Stimulated activated CD8-positive, alpha-beta memory T cell treated with anti-CD3 and anti-CD28 coated beads, Interleukin-15, amount 100 ng/mL, for 48 hours (primary cell): Measurements from ENCODE around the gene ZDHHC6.
"Not testable (repeated sequence)": the region's sequence is repeated elsewhere in the genome, so short reads cannot be mapped to it uniquely, and the experiment has no call there.

ENCODE experiments used
- DNase-seq, 2 donors: peaks; one replicate each; pipeline ENCODE4 v3.0.0-alpha.2; 2020; ENCODE audit warnings: low read depth in 2 of 2

Gene ZDHHC6

DNA sequence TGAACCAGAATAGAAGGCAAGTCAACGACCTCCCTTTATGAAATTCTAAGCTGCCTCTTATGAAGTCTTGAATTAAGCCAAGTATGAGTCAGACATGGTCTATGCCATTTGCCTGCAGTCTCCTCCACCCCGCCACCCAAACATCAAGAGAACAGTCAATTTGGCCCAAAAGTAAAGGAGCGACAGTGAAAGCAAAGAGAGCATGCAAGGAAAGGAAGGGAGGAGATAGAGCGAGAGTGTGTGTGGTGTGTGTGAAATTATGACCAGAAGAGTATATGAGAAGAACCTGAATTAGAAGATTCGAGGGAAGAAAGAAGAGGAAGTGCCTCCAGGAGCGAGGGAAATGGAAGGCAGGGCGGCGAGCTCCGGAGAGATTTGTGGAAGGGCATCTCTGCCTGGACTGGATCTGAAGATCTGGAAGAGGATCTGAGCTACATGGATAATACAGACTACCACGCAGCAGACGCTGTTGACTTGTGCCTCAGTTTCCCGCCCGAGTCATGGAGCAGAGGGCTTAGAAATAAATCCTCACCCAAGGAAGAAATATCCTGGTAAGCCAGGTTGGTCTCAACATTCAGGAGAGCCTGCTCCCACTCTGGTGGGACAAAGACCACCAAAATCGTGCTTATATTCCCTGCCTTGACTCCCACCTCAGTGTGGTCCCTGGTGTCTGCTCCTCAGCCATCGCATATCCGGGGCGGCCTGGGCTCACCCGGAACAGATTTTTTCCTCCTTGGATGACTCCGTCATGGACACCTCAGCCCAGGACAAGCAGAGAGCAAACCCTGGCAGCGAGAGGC is 459 bp downstream of the ZDHHC6 start:
- no peak for DNase-seq

DNA sequence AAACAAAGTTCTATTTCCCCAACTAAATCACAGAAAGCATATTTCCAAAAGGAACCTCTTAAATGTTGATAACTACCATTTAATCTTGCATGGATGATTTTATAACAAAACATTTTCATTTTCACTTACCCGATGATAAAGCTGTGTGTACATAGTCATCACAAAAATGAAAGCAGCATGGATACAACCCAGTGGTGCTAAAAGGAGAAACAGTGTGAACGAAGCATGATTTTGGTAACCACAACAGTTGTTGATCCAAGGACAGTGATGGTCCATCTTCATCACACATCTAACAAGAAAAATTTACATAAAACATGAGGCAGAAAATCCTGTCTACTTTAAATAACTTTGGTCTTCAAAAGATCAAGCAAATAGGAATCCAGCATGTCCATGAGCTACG is 4.7 kb downstream of the ZDHHC6 start:
- no peak for DNase-seq

DNA sequence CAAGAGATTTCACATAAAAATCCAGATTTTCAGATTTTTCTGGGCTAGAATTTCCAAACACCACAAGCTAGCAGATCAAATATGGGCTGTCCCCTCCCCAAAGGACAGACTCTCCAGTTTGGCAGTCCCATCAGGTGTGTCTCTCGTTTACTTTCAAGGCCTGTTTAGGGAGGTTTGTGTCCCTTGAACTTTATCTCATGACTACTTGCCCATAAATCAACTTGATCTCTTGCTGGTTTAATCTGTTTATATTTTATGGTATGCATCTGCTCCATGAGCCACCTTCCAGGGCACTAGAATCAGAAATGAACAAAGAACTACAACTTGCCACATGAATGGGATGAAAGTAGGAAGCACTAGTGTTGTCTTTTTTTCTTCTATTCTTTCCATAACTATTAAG is 5.2 kb downstream of the ZDHHC6 start:
- no peak for DNase-seq

DNA sequence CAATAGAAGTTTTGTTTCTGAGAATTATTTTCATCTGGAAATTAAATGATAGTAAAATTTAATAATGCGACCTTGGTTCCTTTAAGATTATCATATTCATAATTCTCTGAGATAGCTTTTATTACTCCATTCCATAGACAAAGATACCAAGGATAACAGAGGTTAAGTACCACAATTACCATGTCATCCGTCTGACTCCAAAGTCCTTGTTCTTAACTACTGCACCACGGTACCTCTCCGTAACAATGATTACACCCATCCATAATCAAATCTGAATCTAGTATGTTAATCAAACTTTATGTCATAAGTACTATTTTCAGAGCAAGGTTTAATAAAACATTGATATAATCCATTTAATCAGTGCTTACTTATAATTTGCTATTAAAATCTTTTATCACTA is 8.4 kb downstream of the ZDHHC6 start:
- DNase-seq: no peak

DNA sequence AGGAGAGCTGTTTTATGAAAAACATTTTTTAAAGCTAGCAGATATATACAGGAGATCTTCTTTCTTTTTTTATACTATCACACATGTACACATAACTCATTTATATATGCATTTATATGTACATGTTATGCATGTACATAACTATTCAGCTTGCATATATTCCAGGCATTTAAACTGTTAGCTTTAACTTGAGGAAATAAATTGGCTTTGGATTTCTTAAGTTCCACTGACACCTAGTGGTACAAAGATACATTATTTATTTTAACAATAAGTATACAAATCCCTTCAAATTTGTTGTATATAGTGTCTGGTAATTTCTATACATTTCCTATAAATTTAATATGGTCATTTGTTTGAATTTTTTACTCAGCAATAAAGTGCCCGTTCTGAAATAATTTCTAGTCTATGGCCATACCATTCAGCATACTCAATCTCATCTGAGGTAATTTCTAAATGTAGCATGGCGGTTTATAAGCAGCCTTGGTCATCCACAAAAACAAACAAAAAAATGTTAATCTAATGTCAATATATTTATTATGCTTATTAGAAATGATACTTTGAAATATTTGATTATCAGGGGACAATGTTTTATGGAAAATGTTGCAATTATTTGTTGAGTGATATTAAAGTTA is 11.6 kb downstream of the ZDHHC6 start:
- no peak for DNase-seq

DNA sequence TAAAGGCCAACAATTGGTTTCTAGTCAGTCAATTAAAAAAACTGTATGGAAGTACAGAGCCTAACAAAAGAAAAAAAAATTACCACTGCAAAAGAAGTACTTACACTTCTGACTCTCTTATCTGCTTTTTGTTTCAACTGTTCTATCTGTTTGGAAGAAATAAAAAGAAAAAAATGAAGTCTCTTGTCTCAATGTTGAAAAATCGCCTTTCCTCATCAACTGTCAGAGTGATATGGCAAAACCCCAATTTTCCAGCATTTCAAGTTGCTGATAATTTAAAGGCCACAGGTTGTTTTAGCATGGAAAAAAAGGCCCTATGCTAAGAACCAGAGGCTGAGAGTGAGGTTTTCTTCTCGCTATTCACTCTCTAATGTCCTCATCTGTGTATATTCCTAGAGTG is 13.6 kb downstream of the ZDHHC6 start:
- no peak for DNase-seq

DNA sequence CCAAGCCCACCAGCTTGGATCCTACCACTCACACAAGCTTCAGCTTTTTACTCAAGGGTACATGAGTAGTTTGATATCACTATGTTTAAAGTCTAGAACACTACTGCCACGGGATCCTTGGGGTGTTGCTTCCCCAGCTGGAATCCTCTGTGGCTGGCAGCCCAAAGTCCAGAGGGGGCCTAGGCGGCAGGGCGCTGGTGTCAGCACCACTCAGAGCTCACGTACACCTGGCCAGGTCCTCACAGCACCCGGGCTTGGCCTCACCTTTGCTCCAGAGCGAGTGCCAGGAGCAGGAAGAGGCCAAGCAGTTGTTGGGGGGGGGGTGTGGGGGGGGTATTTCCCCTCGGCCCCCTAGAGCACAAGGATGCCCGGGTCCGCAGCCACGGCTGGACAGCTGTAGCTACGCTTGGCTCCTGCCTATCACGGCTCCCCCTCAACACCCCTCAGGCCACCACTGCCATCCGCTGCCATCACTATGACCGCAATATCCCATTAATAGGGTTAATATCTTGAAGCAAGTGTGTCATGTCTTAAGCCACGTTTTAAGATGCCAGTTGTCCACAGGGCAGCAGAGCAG is 17.0 kb downstream of the ZDHHC6 start:
- no peak for DNase-seq

DNA sequence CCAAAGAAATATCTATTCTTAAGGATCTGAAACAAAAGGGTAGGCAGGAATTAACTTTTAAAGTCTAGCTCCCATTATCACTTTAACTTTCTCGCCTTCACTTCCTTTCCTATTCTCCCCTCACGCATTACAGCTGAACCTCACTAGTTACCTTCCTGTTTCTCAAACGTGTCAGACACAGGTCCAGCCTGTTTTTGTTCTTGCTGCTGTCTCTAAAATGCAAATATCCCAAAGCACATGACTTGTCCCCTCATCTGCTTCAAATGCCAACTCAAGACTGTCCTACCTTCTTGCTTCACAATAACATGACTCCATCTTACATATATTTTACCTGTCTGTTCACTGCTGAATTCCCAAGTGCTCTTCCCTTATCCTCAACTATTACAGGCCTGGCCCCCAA is 17.6 kb downstream of the ZDHHC6 start:
- DNase-seq: no peak

DNA sequence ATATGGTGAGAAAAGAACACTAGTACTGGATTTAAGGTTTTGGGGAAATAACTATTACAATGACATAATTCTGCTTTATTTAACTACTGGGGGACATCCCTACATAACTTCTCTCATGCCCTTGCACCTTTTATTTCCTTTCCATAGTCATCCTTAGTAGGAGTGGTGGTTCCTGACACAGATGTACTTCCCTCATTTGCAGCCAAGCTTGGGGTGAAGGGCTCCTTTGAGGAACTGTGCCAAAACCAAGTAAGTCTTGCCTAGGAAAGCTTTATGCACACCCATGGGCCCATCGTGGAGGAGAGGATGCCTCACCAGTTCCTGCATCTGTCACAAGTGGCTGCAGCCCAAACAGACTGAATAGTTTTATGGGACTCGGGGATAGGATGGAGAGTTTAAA is 20.6 kb downstream of the ZDHHC6 start:
- DNase-seq: no peak

DNA sequence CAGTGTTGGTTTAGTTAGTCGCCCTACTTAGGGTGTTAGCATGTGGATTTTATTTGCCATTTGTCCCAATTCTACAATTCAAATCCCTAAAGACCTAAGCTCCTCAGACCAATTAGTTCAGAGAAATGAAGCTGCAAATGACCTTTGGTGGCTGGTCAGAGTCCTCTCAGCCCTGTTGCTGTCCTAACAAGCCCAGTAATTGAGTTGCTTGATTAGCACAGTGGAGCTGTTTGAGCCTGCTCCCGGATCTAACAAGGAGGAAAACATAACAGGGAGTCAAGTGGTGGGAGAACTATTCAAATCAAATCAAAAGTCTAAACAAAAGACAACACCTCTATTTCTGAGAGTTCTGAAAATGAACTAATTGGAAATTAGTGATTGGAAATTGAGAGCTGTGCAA is 22.1 kb downstream of the ZDHHC6 start:
- DNase-seq: no peak

DNA sequence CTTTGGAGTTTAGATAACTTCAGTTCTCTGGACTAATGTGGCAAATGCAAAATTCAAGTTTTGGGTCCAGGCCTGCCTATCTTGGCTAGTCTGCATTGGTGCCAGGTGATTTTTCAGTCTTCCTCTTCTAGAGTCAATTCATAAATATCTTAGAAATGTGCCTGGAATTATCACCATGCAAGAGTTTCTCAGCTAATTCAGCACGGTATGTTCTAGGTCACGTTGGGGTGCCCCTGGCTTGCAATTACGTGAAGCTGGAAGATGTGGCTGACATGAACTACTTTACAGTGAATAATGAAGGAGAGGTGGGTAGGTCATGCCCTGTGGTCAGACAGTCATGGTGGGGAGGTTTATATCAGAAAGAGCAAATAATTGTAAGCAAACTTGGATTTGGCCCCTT is 25.0 kb downstream of the ZDHHC6 start:
- no peak for DNase-seq

DNA sequence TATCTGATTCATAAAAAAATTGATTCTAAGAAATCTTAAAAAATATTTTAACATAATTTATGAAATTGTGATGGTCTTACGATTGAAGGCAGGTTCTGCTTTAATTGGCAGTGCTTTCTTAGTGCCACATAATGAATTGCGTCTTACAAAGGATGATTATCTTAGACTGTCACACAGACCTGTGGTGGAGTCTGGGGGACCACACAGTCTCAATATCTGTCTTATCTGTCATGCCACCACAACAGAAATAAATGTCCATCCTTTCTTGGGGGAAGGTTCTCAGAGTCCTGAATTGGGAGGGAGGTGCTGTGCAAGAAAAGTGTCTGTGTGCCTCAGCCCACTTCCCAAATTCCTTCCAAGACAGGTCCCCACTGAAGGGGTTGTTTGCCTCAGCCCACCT is 34.0 kb downstream of the ZDHHC6 start:
- no peak for DNase-seq

DNA sequence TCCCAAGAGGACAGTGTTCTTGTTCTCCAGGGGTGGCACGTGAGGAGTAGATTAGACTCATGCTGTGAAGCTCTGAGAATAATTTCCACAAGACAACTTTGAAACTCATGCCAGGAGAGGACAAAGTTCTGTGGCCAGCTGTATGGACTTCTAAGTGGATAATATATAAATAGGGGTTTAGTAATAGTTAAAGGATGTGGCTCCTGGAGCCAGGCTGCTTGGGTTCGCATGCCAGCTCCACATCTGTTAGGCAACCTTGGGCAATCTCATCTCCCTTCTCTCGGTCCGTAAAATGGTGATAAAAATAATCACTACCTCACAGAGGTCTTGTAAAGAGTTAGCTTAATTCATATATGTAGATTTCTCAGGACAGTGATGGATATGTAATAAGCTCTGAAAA is 37.0 kb downstream of the ZDHHC6 start:
- no peak for DNase-seq

DNA sequence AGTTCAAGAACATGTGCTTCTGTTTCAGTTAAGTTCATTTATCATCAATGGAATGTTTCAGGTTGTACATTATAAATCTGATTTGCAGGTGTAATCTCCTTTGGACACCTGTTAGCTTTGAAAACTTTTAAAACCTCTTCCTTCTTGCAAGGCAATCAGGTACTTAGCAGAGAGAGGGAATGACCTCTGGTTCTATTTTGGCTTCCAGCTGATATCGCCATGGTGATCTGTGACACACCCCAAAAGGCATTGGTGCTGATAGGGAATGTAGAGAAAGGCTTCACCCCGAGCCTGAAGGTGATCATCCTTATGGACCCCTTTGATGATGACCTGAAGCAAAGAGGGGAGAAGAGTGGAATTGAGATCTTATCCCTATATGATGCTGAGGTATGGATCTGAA is 37.4 kb downstream of the ZDHHC6 start:
- no peak for DNase-seq

DNA sequence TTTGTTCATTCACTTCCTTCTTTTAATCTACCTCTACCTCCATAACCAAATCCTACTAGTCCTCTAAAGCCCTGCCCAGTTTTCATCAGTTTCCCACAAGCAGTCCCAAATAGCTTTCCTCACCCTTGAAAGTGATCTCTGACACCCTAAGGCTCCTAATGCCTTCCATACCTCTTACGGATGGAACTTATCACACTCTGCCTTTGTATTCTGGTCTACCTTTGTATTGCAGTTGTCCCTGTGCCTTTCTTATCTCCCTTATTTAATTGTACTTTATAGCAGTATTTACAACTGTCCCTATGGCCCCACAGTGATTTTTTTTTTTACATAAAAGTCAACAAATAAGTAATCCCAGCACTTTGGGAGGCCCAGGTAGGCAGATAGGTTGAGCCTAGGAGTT is 39.0 kb downstream of the ZDHHC6 start:
- no peak for DNase-seq

DNA sequence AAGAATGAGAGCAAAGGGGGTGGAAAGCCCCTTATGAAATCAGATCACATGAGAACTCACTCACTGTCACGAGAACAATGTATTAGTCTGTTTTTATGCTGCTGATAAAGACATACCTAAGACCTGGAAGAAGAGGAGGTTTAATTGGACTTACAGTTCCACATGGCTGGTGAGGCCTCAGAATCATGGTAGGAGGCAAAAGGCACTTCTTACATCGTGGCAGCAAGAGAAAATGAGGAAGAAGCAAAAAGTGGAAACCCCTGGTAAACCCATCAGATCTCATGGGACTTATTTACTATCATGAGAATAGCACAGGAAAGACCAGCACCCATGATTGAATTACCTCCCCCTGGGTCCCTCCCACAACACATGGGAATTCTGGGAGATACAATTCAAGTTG is 39.9 kb downstream of the ZDHHC6 start:
- DNase-seq: not testable (repeated sequence)

DNA sequence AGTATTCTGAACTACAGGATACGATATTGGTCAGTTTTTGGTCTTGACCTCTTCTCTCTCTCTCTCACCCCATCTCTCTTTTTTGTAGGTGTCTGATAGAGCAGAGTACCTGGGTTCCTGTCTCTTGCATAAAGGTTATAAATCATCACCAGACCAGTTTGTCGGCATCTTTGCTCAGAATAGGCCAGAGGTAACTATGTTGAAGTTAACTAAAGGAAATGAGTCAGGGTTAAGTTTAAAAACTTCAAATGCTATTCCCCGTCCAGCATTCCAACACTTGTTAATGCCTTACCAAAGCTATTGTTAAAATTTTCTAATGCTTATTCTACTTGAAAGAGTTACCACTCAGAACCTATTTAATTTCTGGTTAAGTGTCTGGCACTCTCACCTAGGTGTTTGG is 42.1 kb downstream of the ZDHHC6 start:
- DNase-seq: no peak

DNA sequence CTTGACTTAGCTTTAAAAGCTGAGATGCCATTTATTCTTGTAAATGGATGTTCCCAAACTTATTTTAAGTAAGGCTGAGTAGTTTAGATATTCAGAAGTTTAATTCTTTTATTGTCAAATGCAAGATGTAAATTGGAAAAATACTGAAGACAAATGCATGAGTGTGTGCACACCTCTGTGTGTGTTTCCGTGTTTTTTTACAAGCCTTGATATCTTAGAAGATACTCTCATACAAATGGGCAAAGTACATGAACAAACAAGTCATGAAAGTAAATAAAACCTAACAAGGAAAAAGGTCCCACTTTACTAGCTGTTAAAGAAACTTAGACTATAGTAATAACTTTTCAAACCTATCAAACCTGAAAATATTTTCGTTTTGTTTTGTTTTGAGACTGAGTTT is 43.8 kb downstream of the ZDHHC6 start:
- DNase-seq: no peak

DNA sequence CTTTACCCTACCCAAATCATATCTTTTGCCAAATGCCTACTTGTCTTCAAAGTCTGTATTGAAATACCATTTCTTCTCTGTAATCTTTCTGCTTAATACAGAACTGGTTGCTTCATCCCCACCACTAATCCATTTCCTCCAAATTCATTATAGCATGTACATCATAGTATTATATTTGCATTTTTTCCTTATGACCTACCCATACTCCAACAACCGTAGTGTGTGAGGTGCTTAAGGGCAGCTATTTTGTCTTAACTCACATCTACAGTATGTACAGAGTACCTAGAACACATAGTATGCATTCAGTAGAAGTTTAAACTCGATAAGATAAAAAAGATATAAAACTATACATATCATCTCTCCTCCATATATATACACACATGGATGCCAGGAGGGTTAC is 49.1 kb downstream of the ZDHHC6 start:
- DNase-seq: no peak

DNA sequence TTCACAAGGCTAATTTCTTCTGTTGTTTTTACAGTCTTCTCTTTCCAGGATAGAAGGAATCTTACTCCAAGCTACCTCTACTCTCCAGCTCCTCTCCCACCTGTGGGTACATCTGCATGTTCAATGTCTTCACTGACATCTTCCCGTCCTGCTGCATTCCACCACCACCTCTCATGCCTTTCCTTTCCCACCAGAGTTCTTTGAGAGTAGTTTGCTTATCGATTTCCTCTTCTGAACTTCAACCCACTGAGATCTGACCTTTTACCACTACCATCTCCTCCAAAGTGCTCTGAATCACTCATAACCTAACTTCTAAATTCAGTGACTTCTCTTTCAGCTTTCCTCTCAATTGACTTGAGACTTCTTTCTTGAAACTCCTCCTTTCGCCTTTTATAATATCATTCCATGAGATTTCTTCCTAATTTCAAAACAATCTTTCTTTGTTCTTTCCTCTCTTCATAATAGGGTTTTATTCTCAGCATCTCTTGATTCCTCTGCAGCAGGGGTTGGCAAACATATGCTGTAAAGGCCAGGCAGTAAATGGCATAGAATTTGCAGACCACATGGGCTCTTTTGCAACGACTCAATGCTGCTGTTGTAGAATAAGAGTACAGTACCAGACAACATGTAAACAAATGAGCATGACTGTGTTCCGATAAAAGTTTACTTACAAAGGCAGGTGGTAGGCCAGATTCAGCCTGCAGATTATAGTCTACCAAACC is 50.7 kb downstream of the ZDHHC6 start:
- no peak for DNase-seq

DNA sequence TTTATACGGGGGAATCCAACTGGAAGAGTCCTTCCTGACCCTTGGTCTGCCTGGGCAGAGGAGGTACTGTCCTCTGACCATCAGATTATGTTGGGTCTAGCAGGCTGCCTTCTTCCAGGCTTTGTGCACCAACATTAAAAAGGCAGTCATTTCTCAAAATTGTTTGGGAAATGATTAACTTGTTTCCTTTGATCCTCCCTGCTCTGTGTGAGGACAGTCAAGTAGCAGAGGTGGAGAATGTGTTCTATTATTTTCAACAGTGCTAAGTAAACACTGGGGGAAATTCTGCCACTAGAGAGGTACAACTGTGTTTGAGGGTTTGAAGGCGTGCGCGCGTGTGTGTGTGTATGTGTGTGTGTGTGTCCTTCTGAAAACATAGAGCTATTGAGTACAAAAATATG is 52.2 kb downstream of the ZDHHC6 start:
- DNase-seq: no peak

DNA sequence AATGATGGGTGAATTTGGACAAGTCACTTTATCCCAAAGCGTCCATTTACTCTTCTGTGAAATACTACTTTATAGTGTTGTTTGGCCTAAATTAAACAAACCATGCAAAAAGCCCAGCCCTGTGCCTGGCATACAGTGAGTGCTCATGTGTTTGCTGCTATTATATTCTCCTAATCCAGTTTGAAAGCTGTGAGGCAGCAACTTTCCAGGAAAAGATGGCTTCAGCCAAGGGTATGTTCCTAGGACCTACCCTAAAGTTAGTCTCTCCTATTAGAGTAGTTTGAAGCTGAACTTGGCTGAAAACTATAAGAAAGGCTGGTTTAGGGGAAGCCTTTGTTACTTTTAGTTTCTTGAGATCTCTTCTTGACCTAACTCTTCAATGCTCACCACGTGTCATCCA is 52.9 kb downstream of the ZDHHC6 start:
- no peak for DNase-seq

DNA sequence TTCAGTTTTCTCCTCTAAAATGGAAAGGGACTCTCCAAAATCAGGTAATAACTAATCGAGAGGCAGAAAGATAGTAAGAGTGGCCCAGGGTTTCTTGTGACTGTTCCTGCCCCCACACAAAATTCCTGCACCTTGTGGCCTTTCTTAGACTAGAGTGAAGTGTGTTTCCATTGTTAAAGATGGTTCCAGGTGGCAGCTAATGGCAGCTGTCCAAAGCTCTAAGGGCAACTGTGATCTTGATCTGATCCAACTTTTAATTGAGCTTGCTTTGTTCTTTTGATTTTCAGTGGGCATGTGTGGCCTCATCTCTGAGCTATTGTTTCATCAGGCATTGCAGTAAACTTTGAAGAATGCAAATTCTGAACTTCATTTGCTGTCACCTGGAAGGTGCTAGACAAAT is 53.4 kb downstream of the ZDHHC6 start:
- DNase-seq: no peak
